HCT116 (cell line): ENCODE measurements around the gene MAMLD1.

Experiments used
- JUND ChIP-seq: IDR thresholded peaks from 2 replicates; pipeline ENCODE4 v1.6.1; 2012
- POLR2AphosphoS5 ChIP-seq: IDR thresholded peaks from 2 replicates; pipeline ENCODE4 v1.6.1; 2011; ENCODE audit warnings: mild to moderate bottlenecking, low read depth, low read length, moderate library complexity

DNA sequence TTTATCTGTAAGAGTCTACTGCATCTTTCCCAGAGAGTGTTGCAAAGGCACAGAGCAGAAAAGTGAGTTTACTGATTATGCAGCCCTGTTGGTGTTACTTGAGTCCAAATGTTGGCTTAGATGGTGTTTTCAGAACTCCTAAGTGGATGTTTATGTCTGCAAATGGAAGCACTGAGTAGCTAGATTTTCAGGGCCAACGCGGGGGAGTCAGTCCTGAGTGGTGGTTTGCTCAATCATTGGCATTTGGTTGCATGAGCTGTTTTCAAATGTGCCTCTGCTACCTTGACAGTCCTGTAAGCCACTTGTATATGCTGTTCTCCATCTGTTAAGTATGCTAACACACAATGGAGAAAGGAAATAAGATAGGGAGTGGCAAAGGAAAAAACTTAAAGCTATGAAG lies 45.4 kb downstream of the MAMLD1 start:
- no peak for TF ChIP-seq JUND
- TF ChIP-seq POLR2AphosphoS5 = no peak
